Kidney epithelial cell (primary cell): Measurements from ENCODE around the gene CLPSL2. TPM values are rescaled to one million over a fixed set of nuclear protein-coding genes. Genes with fewer than 3 reads are reported as not detected.

Experiments used
- DNase-seq: peaks from one replicate; pipeline ENCODE4 v3.0.0-alpha.2; 2010; ENCODE audit warnings: low read depth
- H3K27me3 ChIP-seq: 2 replicates; pipeline ENCODE4 v1.6.0; 2011; ENCODE audit warnings: low read length; ENCODE audit not compliant: control insufficient read depth, insufficient read depth
- H3K36me3 ChIP-seq: 2 replicates; pipeline ENCODE4 v1.5.1; 2011; ENCODE audit warnings: low read length; ENCODE audit not compliant: control insufficient read depth, insufficient read depth
- H3K4me3 ChIP-seq: 2 replicates; pipeline ENCODE4 v1.5.1; 2011; ENCODE audit warnings: low read depth, mild to moderate bottlenecking, control low read depth, low read length
- CTCF ChIP-seq: IDR thresholded peaks from 2 replicates; pipeline ENCODE4 v1.5.1; 2011; ENCODE audit warnings: mild to moderate bottlenecking, moderate library complexity, low read length, control low read depth, inconsistent platforms; ENCODE audit not compliant: insufficient read depth, poor library complexity, severe bottlenecking
- total RNA-seq: library from RNA; depleted of rRNA; stranded (reverse); fragments of >200 nt; gene quantifications from 2 replicates; pipeline ENCODE4 v1.2.3, GENCODE V29; 2015

The CLPSL2 gene
- total RNA-seq, 1 donor from 2014 or later = not detected

GRCh38 chr6:35804996-35805736 lies 28.8 kb downstream of the CLPSL2 start, which contains the start of gene LHFPL5:
TSS of gene LHFPL5 (plus strand) at chr6:35805352. CDS start at chr6:35805671, 319 bp downstream.
- Histone ChIP-seq H3K27me3 (peaks cover 2% of the 10 kb centered on the region), H3K36me3 (no peaks in the 10 kb centered on the region), H3K4me3 (peak within 1 kb of the TSS; percentile 20)
- no peak for TF ChIP-seq CTCF
- DNase-seq = no peak

GRCh38 chr6:35808688-35809087 lies 32.3 kb downstream of the CLPSL2 start:
- Histone ChIP-seq H3K36me3 (no peaks in the 10 kb centered on the region), H3K4me3 (no peak overlapping the region), H3K27me3 (peaks cover 2% of the 10 kb centered on the region)
- DNase-seq = no peak
- TF ChIP-seq CTCF = no peak

- DNase-seq = no peak
- TF ChIP-seq CTCF = no peak
- no peaks in the 10 kb centered on the region for H3K36me3 ChIP-seq
- peaks cover 2% of the 10 kb centered on the region for H3K27me3 ChIP-seq
- H3K4me3 ChIP-seq = no peak overlapping the region
Observed at GRCh38 chr6:35809809-35810208, 33.4 kb downstream of the CLPSL2 start.

- no peak for TF ChIP-seq CTCF
- Histone ChIP-seq H3K36me3 (no peaks in the 10 kb centered on the region), H3K27me3 (no peaks in the 10 kb centered on the region), H3K4me3 (no peak overlapping the region)
- DNase-seq = peak; percentile 90
Observed at GRCh38 chr6:35810971-35811698, 34.7 kb downstream of the CLPSL2 start.

GRCh38 chr6:35811699-35811995 lies 35.2 kb downstream of the CLPSL2 start:
- no peak for TF ChIP-seq CTCF
- no peak for DNase-seq
- Histone ChIP-seq H3K36me3 (no peaks in the 10 kb centered on the region), H3K4me3 (no peak overlapping the region), H3K27me3 (no peaks in the 10 kb centered on the region)

- H3K4me3 ChIP-seq = no peak overlapping the region
Observed at GRCh38 chr6:35817515-35817914, 41.1 kb downstream of the CLPSL2 start.

More at GRCh38 chr6:35817515-35817914, 41.1 kb downstream of the CLPSL2 start:
- DNase-seq = no peak
- Histone ChIP-seq H3K27me3 (no peaks in the 10 kb centered on the region), H3K36me3 (no peaks in the 10 kb centered on the region)
- TF ChIP-seq CTCF = no peak
